Fibroblast of the aortic adventitia (primary cell): ENCODE data around the gene FRMD6. TPM values are rescaled to one million over a fixed set of nuclear protein-coding genes. Genes with fewer than 3 reads are reported as not detected.

Source experiments
- DNase-seq: peaks from one replicate; pipeline ENCODE4 v3.0.0-alpha.2; 2010; ENCODE audit warnings: low read depth
- H3K4me3 ChIP-seq: 2 replicates; pipeline ENCODE4 v1.5.1; 2011; ENCODE audit warnings: low read depth, mild to moderate bottlenecking, control low read depth, low read length, moderate library complexity
- CTCF ChIP-seq: IDR thresholded peaks from 2 replicates; pipeline ENCODE4 v1.5.1; 2011; ENCODE audit warnings: mild to moderate bottlenecking, low read length, control low read depth, inconsistent platforms; ENCODE audit not compliant: insufficient read depth
- total RNA-seq: library from RNA; depleted of rRNA; stranded (reverse); fragments of >200 nt; gene quantifications from 2 replicates; pipeline ENCODE4 v1.2.3, GENCODE V29; 2012; ENCODE audit warnings: low replicate concordance

FRMD6 gene
- total RNA-seq, 1 donor, result 257 TPM

- peak; percentile 96 for DNase-seq
- H3K4me3 ChIP-seq, result no peak overlapping the region
- no peak for TF ChIP-seq CTCF
These were observed 34.8 kb upstream of the FRMD6 start for GRCh38 chr14:51616724-51617409.

- no peak overlapping the region for H3K4me3 ChIP-seq
- TF ChIP-seq CTCF, result no peak
- DNase-seq, result no peak
These were observed 32.1 kb upstream of the FRMD6 start for GRCh38 chr14:51619561-51619960.

GRCh38 chr14:51620056-51620455, 31.7 kb upstream of the FRMD6 start:
- no peak for TF ChIP-seq CTCF
- DNase-seq, result no peak

GRCh38 chr14:51621654-51622053, 30.1 kb upstream of the FRMD6 start:
- no peak for TF ChIP-seq CTCF
- no peak overlapping the region for H3K4me3 ChIP-seq
- DNase-seq, result no peak

More at GRCh38 chr14:51620056-51620455, 31.7 kb upstream of the FRMD6 start:
- H3K4me3 ChIP-seq, result no peak overlapping the region

- no peak overlapping the region for H3K4me3 ChIP-seq
- TF ChIP-seq CTCF, result no peak
- no peak for DNase-seq
These were observed 29.3 kb upstream of the FRMD6 start for GRCh38 chr14:51622376-51622775.

- H3K4me3 ChIP-seq, result no peak overlapping the region
- no peak for DNase-seq
- no peak for TF ChIP-seq CTCF
These were observed 26.6 kb upstream of the FRMD6 start for GRCh38 chr14:51624955-51625569.
